Measurements from ENCODE around the gene RDH5.

The RDH5 gene

DNA sequence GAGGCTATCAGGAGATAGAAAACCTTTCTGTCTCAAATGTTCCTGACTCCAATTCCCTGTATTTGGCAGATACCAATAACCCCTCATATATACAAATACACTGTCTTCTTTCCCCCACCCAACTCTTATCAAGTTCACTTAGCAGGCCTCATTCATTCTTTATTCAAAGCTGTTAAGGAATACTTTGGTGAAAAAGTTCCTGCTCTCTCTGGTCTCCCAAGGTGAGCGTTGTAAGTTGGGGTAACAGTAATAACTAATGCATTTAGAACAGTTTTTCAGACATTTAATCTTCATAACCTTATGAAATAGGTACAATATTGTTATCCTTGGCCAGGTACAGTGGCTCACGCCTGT, 18.8 kb downstream of the RDH5 start:
- Histone ChIP-seq H3K4me1 (ENCODE audit: control insufficient read depth, insufficient read depth, low read length) (peaks cover 30% of the 10 kb centered on the region), H3K27ac (ENCODE audit: low read length) (no peak overlapping the region), H3K36me3 (ENCODE audit: control insufficient read depth in 2 of 2, insufficient read depth in 2 of 2, low read length in 2 of 2) (no peaks in the 10 kb centered on the region), H3K9ac (ENCODE audit: low read length in 2 of 2) (no peak overlapping the region), H3K27me3 (ENCODE audit: control insufficient read depth in 1 of 2, insufficient read depth in 2 of 2, low read length in 2 of 2) (no peaks in the 10 kb centered on the region), H3K9me3 (ENCODE audit: control insufficient read depth in 2 of 2, low read length in 2 of 2) (no peaks in the 10 kb centered on the region), H3K4me3 (ENCODE audit: low read length in 2 of 2) (peak overlapping the region in 1 of 2 donors; percentile 82)

- no peaks in the 10 kb centered on the region for H3K9me3 ChIP-seq (ENCODE audit: control insufficient read depth in 2 of 2, low read length in 2 of 2)
- peak overlapping the region; percentile 54 to 68 for H3K4me3 ChIP-seq (ENCODE audit: low read length in 2 of 2)
- peaks cover 41% of the 10 kb centered on the region for H3K4me1 ChIP-seq (ENCODE audit: control insufficient read depth, insufficient read depth, low read length)
- no peaks in the 10 kb centered on the region for H3K27me3 ChIP-seq (ENCODE audit: control insufficient read depth in 1 of 2, insufficient read depth in 2 of 2, low read length in 2 of 2)
- no peaks in the 10 kb centered on the region for H3K36me3 ChIP-seq (ENCODE audit: control insufficient read depth in 2 of 2, insufficient read depth in 2 of 2, low read length in 2 of 2)
- H3K9ac ChIP-seq (ENCODE audit: low read length in 2 of 2), result peak overlapping the region; percentile 72 to 74
- peak overlapping the region; percentile 62 for H3K27ac ChIP-seq (ENCODE audit: low read length)
These were observed 21.9 kb downstream of the RDH5 start for GRCh38 chr12:55741931-55742680.

DNA sequence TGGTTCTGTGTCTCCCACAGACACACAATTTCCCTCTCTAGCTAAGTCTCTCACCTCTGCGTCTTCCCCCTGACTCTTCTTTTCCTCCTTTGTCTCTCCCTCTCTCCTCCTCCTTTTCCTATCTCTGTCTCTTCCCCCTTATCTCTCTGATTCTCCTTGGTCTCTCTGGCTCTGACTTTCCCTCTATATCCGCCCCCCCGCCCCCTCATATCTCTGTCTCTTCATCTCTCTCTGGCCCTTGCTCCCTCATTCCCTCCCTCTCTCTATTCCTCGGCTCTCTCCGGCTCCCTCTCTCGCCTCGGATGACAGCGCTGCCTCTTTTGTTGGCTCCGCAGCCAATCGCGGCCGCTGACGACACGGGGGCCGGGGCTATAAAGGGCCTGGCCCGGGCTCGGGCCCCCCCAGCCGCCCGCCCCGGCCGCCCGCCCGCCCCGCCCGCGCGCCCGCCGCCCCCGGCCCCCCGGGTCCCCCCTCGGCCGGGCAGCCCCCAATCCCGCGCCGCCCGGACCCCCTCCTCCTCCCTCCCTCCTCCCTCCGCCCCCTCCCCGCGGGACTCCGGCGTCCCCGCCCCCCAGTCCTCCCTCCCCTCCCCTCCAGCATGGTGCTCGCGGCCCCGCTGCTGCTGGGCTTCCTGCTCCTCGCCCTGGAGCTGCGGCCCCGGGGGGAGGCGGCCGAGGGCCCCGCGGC, 22.7 kb downstream of the RDH5 start, which contains the start of gene GDF11:
GDF11 (plus strand) TSS at position 404 of the 687 bp plus-strand sequence; CDS start at position 599, 195 bp downstream.
- peaks cover 34% of the 10 kb centered on the region for H3K4me1 ChIP-seq (ENCODE audit: control insufficient read depth, insufficient read depth, low read length)

GRCh38 chr12:55743406-55744339, 23.5 kb downstream of the RDH5 start:
- no peaks in the 10 kb centered on the region for H3K36me3 ChIP-seq (ENCODE audit: control insufficient read depth in 2 of 2, insufficient read depth in 2 of 2, low read length in 2 of 2)
- H3K4me3 ChIP-seq (ENCODE audit: low read length in 2 of 2), result peak overlapping the region; percentile 73 to 82
- H3K9ac ChIP-seq (ENCODE audit: low read length in 2 of 2), result peak overlapping the region; percentile 51
- H3K27me3 ChIP-seq (ENCODE audit: control insufficient read depth in 1 of 2, insufficient read depth in 2 of 2, low read length in 2 of 2), result no peaks in the 10 kb centered on the region
- no peaks in the 10 kb centered on the region for H3K9me3 ChIP-seq (ENCODE audit: control insufficient read depth in 2 of 2, low read length in 2 of 2)
- no peak overlapping the region for H3K27ac ChIP-seq (ENCODE audit: low read length)
- peaks cover 29% of the 10 kb centered on the region for H3K4me1 ChIP-seq (ENCODE audit: control insufficient read depth, insufficient read depth, low read length)

More for the DNA sequence above, 22.7 kb downstream of the RDH5 start, which contains the start of gene GDF11:
- Histone ChIP-seq H3K4me3 (ENCODE audit: low read length in 2 of 2) (peak within 1 kb of the TSS; percentile 73 to 82), H3K9ac (ENCODE audit: low read length in 2 of 2) (peak within 1 kb of the TSS; percentile 72 to 74), H3K36me3 (ENCODE audit: control insufficient read depth in 2 of 2, insufficient read depth in 2 of 2, low read length in 2 of 2) (no peaks in the 10 kb centered on the region), H3K9me3 (ENCODE audit: control insufficient read depth in 2 of 2, low read length in 2 of 2) (no peaks in the 10 kb centered on the region), H3K27ac (ENCODE audit: low read length) (peak within 1 kb of the TSS; percentile 62), H3K27me3 (ENCODE audit: control insufficient read depth in 1 of 2, insufficient read depth in 2 of 2, low read length in 2 of 2) (no peaks in the 10 kb centered on the region)

DNA sequence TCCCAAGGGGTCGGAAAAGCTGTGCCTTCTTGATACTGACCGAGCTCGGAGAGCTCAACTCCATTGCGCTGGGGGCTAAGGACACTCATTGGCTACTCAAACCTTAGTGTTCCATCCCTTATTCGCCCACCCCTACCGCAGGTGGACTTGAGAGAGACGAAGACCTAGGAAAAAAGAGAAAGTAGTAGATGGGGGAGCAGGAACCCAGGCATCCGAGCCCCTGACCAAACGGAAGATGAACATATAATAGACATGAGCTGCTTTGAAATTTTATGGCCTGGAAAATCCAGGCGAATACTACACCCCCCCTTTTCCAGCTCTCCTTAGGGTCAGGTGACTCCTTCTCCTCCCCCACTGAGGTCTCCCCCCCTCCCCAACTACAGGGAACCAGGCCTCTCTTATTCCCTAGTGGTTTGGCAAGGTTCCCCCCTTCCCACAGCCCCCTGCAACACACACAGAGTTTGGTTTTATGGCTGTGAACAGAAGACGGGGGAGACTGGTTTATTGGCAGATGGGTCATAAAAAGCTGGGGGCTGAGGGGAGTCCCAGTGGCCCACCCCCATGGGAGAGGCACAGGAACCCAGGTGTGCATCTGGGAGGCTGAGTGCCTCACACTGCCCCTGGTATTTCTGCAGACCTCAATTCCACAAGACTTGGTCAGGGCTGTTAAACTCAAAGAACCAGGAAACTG, 24.3 kb downstream of the RDH5 start:
- peak overlapping the region; percentile 51 for H3K9ac ChIP-seq (ENCODE audit: low read length in 2 of 2)
- H3K4me3 ChIP-seq (ENCODE audit: low read length in 2 of 2), result peak overlapping the region; percentile 73 to 82
- H3K4me1 ChIP-seq (ENCODE audit: control insufficient read depth, insufficient read depth, low read length), result peaks cover 29% of the 10 kb centered on the region
- no peaks in the 10 kb centered on the region for H3K36me3 ChIP-seq (ENCODE audit: control insufficient read depth in 2 of 2, insufficient read depth in 2 of 2, low read length in 2 of 2)
- H3K9me3 ChIP-seq (ENCODE audit: control insufficient read depth in 2 of 2, low read length in 2 of 2), result no peaks in the 10 kb centered on the region
- no peaks in the 10 kb centered on the region for H3K27me3 ChIP-seq (ENCODE audit: control insufficient read depth in 1 of 2, insufficient read depth in 2 of 2, low read length in 2 of 2)
- H3K27ac ChIP-seq (ENCODE audit: low read length), result peak overlapping the region; percentile 31

DNA sequence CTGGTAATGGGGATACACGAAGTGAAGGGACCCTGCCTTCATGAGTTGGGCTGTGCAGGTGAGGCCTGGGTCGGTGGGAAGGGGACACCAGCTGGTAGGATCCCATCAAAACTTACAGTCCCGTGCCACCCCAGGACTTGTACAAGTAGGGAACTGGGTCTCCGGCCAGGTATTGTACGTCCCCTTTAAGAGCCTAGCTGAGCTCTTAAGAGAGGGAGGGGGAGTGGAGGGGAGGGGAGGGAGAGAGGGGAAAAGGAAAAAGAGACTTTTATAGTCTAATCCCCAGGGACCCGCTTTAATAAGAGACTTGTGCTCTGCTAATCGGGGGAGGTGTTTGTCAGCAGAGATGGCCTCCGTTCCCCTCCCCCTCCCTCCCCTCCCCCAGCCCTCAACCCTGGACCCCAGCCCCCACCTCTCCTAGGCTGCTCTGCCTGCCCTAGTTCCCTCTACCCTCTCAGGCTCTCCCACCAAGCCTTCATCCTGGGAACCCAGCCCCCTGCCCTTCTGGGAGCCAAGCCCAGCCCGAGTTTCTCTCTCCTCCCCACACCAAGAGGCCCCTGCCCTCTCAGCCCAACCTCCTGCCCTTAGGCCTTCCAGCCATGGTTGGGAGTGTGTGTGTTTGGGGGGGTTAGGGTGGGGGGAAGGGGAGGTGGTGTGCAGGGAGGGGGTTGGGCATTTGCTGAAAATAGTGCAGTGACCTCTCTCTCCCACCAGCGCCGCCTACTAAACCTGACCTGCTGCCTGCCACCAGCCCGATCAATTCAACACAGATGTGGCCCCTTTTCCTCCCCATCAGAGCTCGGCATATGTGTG, 25.4 kb downstream of the RDH5 start:
- no peaks in the 10 kb centered on the region for H3K27me3 ChIP-seq (ENCODE audit: control insufficient read depth in 1 of 2, insufficient read depth in 2 of 2, low read length in 2 of 2)
- H3K9me3 ChIP-seq (ENCODE audit: control insufficient read depth in 2 of 2, low read length in 2 of 2), result no peaks in the 10 kb centered on the region
- H3K4me1 ChIP-seq (ENCODE audit: control insufficient read depth, insufficient read depth, low read length), result peaks cover 29% of the 10 kb centered on the region
- peak overlapping the region; percentile 31 for H3K27ac ChIP-seq (ENCODE audit: low read length)
- peak overlapping the region in 1 of 2 donors; percentile 14 for H3K9ac ChIP-seq (ENCODE audit: low read length in 2 of 2)
- peak overlapping the region; percentile 25 to 82 for H3K4me3 ChIP-seq (ENCODE audit: low read length in 2 of 2)
- peaks cover 0 to 1% of the 10 kb centered on the region in 2 donors for H3K36me3 ChIP-seq (ENCODE audit: control insufficient read depth in 2 of 2, insufficient read depth in 2 of 2, low read length in 2 of 2)

DNA sequence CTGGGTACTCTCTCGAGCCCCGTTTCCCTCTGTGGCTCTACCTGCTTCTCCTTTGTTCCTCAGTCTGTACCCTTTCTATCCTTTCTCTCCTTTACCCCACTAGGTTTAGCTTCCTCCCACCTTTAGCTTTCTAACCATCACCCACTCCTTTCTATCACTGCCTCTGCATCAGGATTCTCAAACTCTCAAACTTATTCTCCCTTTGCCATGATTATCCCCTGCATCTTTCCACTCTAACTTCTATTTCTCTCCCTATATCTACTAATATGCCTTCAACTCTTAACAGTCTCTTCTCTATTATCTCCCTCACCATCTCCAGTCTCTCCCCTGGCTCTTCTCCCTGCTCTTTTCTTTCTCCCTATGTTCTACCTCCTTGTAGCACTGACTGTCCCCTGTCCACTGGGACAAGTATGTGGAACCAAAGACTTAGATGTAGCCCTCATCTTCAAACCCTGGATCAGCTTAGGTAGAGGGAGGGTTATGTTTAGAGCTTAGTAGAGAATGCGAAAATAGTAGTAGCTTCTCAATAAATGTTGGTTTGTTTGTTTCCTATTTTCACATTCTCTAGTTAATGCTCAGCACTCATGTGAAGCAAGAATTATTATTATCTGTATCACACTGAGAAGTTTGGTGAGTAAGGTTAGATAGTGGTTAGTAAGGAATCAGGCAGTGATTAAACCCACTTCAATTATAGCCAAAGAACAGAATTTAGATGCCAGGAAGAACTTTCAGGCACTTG, 26.1 kb downstream of the RDH5 start:
- no peaks in the 10 kb centered on the region for H3K9me3 ChIP-seq (ENCODE audit: control insufficient read depth in 2 of 2, low read length in 2 of 2)
- peaks cover 29% of the 10 kb centered on the region for H3K4me1 ChIP-seq (ENCODE audit: control insufficient read depth, insufficient read depth, low read length)
- H3K27ac ChIP-seq (ENCODE audit: low read length), result no peak overlapping the region
- no peak overlapping the region for H3K4me3 ChIP-seq (ENCODE audit: low read length in 2 of 2)
- peaks cover 0 to 8% of the 10 kb centered on the region in 2 donors for H3K36me3 ChIP-seq (ENCODE audit: control insufficient read depth in 2 of 2, insufficient read depth in 2 of 2, low read length in 2 of 2)
- H3K27me3 ChIP-seq (ENCODE audit: control insufficient read depth in 1 of 2, insufficient read depth in 2 of 2, low read length in 2 of 2), result no peaks in the 10 kb centered on the region
- no peak overlapping the region for H3K9ac ChIP-seq (ENCODE audit: low read length in 2 of 2)

GRCh38 chr12:55746913-55747231, 26.7 kb downstream of the RDH5 start:
- peaks cover 0 to 13% of the 10 kb centered on the region in 2 donors for H3K36me3 ChIP-seq (ENCODE audit: control insufficient read depth in 2 of 2, insufficient read depth in 2 of 2, low read length in 2 of 2)
- no peaks in the 10 kb centered on the region for H3K27me3 ChIP-seq (ENCODE audit: control insufficient read depth in 1 of 2, insufficient read depth in 2 of 2, low read length in 2 of 2)
- H3K4me1 ChIP-seq (ENCODE audit: control insufficient read depth, insufficient read depth, low read length), result peaks cover 29% of the 10 kb centered on the region
- no peak overlapping the region for H3K27ac ChIP-seq (ENCODE audit: low read length)
- no peak overlapping the region for H3K9ac ChIP-seq (ENCODE audit: low read length in 2 of 2)
- H3K9me3 ChIP-seq (ENCODE audit: control insufficient read depth in 2 of 2, low read length in 2 of 2), result no peaks in the 10 kb centered on the region
- no peak overlapping the region for H3K4me3 ChIP-seq (ENCODE audit: low read length in 2 of 2)

DNA sequence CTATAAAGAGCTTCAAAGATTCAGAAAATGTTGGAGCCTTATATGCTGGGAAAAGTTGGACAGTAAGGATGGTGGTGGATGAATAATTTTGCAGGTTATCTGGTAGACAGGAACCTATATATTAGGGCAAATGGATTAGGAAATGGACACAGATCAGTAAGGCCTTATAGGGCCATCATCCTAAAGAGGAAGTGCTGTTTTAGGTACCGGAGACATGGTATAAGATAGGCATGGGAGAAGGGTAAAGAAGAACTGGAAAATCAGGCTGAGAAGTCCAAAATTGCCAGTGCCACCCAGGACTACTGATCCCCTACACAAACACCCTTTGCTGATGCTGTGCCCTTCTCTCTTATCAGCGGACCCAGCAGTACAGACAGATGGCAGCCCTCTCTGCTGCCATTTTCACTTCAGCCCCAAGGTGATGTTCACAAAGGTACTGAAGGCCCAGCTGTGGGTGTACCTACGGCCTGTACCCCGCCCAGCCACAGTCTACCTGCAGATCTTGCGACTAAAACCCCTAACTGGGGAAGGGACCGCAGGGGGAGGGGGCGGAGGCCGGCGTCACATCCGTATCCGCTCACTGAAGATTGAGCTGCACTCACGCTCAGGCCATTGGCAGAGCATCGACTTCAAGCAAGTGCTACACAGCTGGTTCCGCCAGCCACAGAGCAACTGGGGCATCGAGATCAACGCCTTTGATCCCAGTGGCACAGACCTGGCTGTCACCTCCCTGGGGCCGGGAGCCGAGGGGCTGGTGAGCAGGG, 28.2 kb downstream of the RDH5 start:
- Histone ChIP-seq H3K36me3 (ENCODE audit: control insufficient read depth in 2 of 2, insufficient read depth in 2 of 2, low read length in 2 of 2) (peaks cover 7 to 23% of the 10 kb centered on the region in 2 donors), H3K9ac (ENCODE audit: low read length in 2 of 2) (no peak overlapping the region), H3K4me3 (ENCODE audit: low read length in 2 of 2) (no peak overlapping the region), H3K4me1 (ENCODE audit: control insufficient read depth, insufficient read depth, low read length) (peaks cover 22% of the 10 kb centered on the region), H3K27me3 (ENCODE audit: control insufficient read depth in 1 of 2, insufficient read depth in 2 of 2, low read length in 2 of 2) (no peaks in the 10 kb centered on the region), H3K27ac (ENCODE audit: low read length) (no peak overlapping the region), H3K9me3 (ENCODE audit: control insufficient read depth in 2 of 2, low read length in 2 of 2) (no peaks in the 10 kb centered on the region)

All from stomach smooth muscle (tissue), 2 donors.